CD14-positive monocyte (primary cell): ENCODE data around the gene CDC25B. TPM values are rescaled to one million over a fixed set of nuclear protein-coding genes. Genes with fewer than 3 reads are reported as not detected.

Source experiments
- DNase-seq, 3 donors: peaks; one replicate each; pipeline ENCODE4 v3.0.0-alpha.2; 2011 to 2022
- H2AFZ ChIP-seq: 2 replicates; pipeline ENCODE4 v1.6.0; 2012; ENCODE audit warnings: mild to moderate bottlenecking, low read depth, low read length, inconsistent platforms; ENCODE audit not compliant: insufficient read depth, poor library complexity, severe bottlenecking
- H3K27ac ChIP-seq, 2 donors: 1 replicate in 1 of 2; 2 replicates in 1 of 2; pipeline ENCODE4 v1.5.1; 2012 to 2013; ENCODE audit warnings: low read length in 2 of 2, control low read depth in 1 of 2, inconsistent platforms in 1 of 2, low read depth in 1 of 2, mild to moderate bottlenecking in 1 of 2
- H3K27me3 ChIP-seq, 2 donors: one replicate each; pipeline versions ENCODE4 v1.6.0 to v1.6.1; 2011 to 2013; ENCODE audit warnings: low read length in 2 of 2; ENCODE audit not compliant: control insufficient read depth in 2 of 2, insufficient read depth in 2 of 2
- H3K36me3 ChIP-seq, 2 donors: replicated peaks in 1 of 2; 1 replicate in 1 of 2; 2 replicates in 1 of 2; pipeline versions ENCODE4 v1.5.1 to v1.6.1; 2012 to 2013; ENCODE audit warnings: low read length in 2 of 2, control low read depth in 1 of 2, inconsistent platforms in 1 of 2, mild to moderate bottlenecking in 1 of 2; ENCODE audit not compliant: insufficient read depth in 2 of 2, control insufficient read depth in 1 of 2
- H3K4me1 ChIP-seq, 2 donors: 1 replicate in 1 of 2; 2 replicates in 1 of 2; pipeline versions ENCODE4 v1.5.1 to v1.6.1; 2012 to 2013; ENCODE audit warnings: low read length in 2 of 2, control low read depth in 1 of 2, inconsistent platforms in 1 of 2, mild to moderate bottlenecking in 1 of 2, moderate library complexity in 1 of 2; ENCODE audit not compliant: insufficient read depth in 2 of 2, control insufficient read depth in 1 of 2
- H3K4me2 ChIP-seq: replicated peaks from 2 replicates; pipeline ENCODE3; 2012; ENCODE audit warnings: low read length, moderate library complexity, mild to moderate bottlenecking; ENCODE audit not compliant: poor library complexity, severe bottlenecking; ENCODE audit errors: extremely low read depth
- H3K4me3 ChIP-seq, 3 experiments: fragments of 200-600 bp in 1 of 3; sonication (generic) in 1 of 3; replicated peaks in 1 of 3; 1 replicate in 2 of 3; 2 replicates in 1 of 3; pipeline ENCODE4 v1.5.1; 2011 to 2013; ENCODE audit warnings: low read length in 3 of 3, mild to moderate bottlenecking in 3 of 3, control low read depth in 2 of 3, low read depth in 2 of 3, inconsistent platforms in 1 of 3, moderate library complexity in 1 of 3
- H3K79me2 ChIP-seq: 2 replicates; pipeline ENCODE4 v1.6.0; 2012; ENCODE audit warnings: mild to moderate bottlenecking, control low read depth, inconsistent platforms, low read length, moderate library complexity; ENCODE audit not compliant: insufficient read depth
- H3K9ac ChIP-seq: 2 replicates; pipeline ENCODE4 v1.6.0; 2017; ENCODE audit warnings: low read length, mild to moderate bottlenecking; ENCODE audit not compliant: insufficient read depth, poor library complexity, severe bottlenecking
- H3K9me3 ChIP-seq, 2 donors: replicated peaks in 1 of 2; 1 replicate in 1 of 2; 2 replicates in 1 of 2; pipeline versions ENCODE4 v1.5.1 to v1.6.1; 2012 to 2013; ENCODE audit warnings: low read length in 2 of 2, control low read depth in 1 of 2; ENCODE audit not compliant: control insufficient read depth in 1 of 2, insufficient read depth in 1 of 2
- H4K20me1 ChIP-seq: 2 replicates; pipeline ENCODE4 v1.6.0; 2012; ENCODE audit warnings: mild to moderate bottlenecking, low read length, control low read depth, moderate library complexity; ENCODE audit not compliant: insufficient read depth
- H3K27ac Mint-ChIP-seq, 7 donors: one replicate each; pipeline ENCODE4 v1.8.0; 2020; ENCODE audit warnings: mild to moderate bottlenecking in 7 of 7, mixed read lengths in 7 of 7, moderate library complexity in 6 of 7, inconsistent platforms in 2 of 7
- H3K27me3 Mint-ChIP-seq, 3 donors: one replicate each; pipeline ENCODE4 v1.8.0; 2021 to 2022; ENCODE audit warnings: low read depth in 3 of 3, mild to moderate bottlenecking in 3 of 3, mixed read lengths in 3 of 3, moderate library complexity in 3 of 3, inconsistent platforms in 1 of 3
- H3K36me3 Mint-ChIP-seq, 2 donors: one replicate each; pipeline ENCODE4 v1.8.0; 2020; ENCODE audit warnings: mixed read lengths in 2 of 2, inconsistent platforms in 1 of 2, mild to moderate bottlenecking in 1 of 2
- H3K4me1 Mint-ChIP-seq: one replicate; pipeline ENCODE4 v1.8.0; 2020; ENCODE audit warnings: mild to moderate bottlenecking, mixed read lengths
- H3K4me3 Mint-ChIP-seq, 2 donors: one replicate each; pipeline ENCODE4 v1.8.0; 2020; ENCODE audit warnings: mild to moderate bottlenecking in 2 of 2, mixed read lengths in 2 of 2, moderate library complexity in 1 of 2
- H3K9me3 Mint-ChIP-seq, 7 donors: one replicate each; pipeline ENCODE4 v1.8.0; 2020 to 2022; ENCODE audit warnings: mixed read lengths in 7 of 7, mild to moderate bottlenecking in 6 of 7, moderate library complexity in 6 of 7, inconsistent platforms in 2 of 7
- WGBS: methylation state at CpG from one replicate; pipeline ENCODE4 v1.1.5; 2013; ENCODE audit warnings: missing lambda C conversion rate; ENCODE audit not compliant: insufficient coverage; 5-methylcytosine and 5-hydroxymethylcytosine counted together
- intact Hi-C, 2 donors: fragments of 100-400 bp; cut with micrococcal nuclease; formaldehyde crosslinking; loops; one replicate each; pipeline versions ENCODE4 v1.15.0 to v1.15.1; 2023
- polyA plus RNA-seq, 3 donors: library from polyadenylated mRNA; depleted of rRNA in 1 of 3; unstranded in 2 of 3; stranded (reverse) in 1 of 3; fragments of 300-500 nt in 2 of 3; fragments of >200 nt in 1 of 3; fragmentation: Illumina TruSeq in 2 of 3; gene quantifications; 1 replicate in 2 of 3; 2 replicates in 1 of 3; pipeline ENCODE4 v1.2.3, GENCODE V29; 2012 to 2021
- TF ChIP-seq, protein P1 (sequence below): fragments of 200-600 bp; IDR thresholded peaks from one replicate; pipeline ENCODE4 v1.8.0; 2022; ENCODE audit warnings: antibody characterized with exemption, mild to moderate bottlenecking

CDC25B gene
- polyA plus RNA-seq, 3 donors, result 3.6 to 35.6 (median 4.0) TPM

DNA sequence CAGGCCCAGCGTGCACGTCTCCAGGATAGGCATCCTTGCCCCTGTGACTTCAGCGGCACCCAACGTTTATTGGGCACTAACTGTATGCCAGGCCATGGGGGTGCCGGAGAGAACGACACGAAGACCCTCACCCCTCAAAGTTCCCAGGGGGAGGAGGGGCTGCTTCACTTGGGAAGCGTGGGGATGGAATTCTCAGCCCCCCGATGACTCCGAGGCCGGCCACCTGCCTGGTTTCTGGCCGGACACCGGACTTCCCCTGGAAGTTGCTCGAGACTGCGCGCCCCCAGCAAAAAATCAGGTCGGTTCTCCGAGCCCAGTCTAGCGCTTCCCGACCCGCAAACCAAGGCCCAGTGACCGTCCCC lies 50.2 kb downstream of the CDC25B start:
- under 1% methylated on average over 14 of the region's 22 CpGs for WGBS
- Histone ChIP-seq H3K4me1 (peaks cover 13 to 22% of the 10 kb centered on the region in 2 donors), H3K27me3 (no peaks in the 10 kb centered on the region), H3K9ac (peak overlapping the region; percentile 81), H2AFZ (peak overlapping the region; percentile 90), H3K79me2 (peaks cover 53% of the 10 kb centered on the region), H3K9me3 (no peaks in the 10 kb centered on the region), H3K27ac (peak overlapping the region; percentile 63 to 83), H3K4me3 (peak overlapping the region; percentile 81 to 92 (median 88)), H3K36me3 (no peaks in the 10 kb centered on the region), H3K4me2 (peak overlapping the region; percentile 91), H4K20me1 (peaks cover 23% of the 10 kb centered on the region)
- no peak for DNase-seq
- intact Hi-C loops, result loop anchor here (2.0 to 10.0 kb wide), 3 partner anchors 26 to 62 kb away; partner anchors contain the start of genes AP5S1 (in 1 of the 2), CENPB (in 1 of the 2) and SPEF1 (in 1 of the 2)
- Mint-ChIP-seq H3K9me3 (peaks cover 0 to 3% (median 0%) of the 10 kb centered on the region in 7 donors), H3K27ac (peak overlapping the region; percentile 72 to 95 (median 83)), H3K27me3 (peaks cover 0 to 1% (median 0%) of the 10 kb centered on the region in 3 donors), H3K4me1 (peaks cover 31% of the 10 kb centered on the region), H3K36me3 (no peaks in the 10 kb centered on the region), H3K4me3 (peak overlapping the region; percentile 87 to 95)
- TF ChIP-seq, protein P1, sequence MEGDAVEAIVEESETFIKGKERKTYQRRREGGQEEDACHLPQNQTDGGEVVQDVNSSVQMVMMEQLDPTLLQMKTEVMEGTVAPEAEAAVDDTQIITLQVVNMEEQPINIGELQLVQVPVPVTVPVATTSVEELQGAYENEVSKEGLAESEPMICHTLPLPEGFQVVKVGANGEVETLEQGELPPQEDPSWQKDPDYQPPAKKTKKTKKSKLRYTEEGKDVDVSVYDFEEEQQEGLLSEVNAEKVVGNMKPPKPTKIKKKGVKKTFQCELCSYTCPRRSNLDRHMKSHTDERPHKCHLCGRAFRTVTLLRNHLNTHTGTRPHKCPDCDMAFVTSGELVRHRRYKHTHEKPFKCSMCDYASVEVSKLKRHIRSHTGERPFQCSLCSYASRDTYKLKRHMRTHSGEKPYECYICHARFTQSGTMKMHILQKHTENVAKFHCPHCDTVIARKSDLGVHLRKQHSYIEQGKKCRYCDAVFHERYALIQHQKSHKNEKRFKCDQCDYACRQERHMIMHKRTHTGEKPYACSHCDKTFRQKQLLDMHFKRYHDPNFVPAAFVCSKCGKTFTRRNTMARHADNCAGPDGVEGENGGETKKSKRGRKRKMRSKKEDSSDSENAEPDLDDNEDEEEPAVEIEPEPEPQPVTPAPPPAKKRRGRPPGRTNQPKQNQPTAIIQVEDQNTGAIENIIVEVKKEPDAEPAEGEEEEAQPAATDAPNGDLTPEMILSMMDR, result no peak

DNA sequence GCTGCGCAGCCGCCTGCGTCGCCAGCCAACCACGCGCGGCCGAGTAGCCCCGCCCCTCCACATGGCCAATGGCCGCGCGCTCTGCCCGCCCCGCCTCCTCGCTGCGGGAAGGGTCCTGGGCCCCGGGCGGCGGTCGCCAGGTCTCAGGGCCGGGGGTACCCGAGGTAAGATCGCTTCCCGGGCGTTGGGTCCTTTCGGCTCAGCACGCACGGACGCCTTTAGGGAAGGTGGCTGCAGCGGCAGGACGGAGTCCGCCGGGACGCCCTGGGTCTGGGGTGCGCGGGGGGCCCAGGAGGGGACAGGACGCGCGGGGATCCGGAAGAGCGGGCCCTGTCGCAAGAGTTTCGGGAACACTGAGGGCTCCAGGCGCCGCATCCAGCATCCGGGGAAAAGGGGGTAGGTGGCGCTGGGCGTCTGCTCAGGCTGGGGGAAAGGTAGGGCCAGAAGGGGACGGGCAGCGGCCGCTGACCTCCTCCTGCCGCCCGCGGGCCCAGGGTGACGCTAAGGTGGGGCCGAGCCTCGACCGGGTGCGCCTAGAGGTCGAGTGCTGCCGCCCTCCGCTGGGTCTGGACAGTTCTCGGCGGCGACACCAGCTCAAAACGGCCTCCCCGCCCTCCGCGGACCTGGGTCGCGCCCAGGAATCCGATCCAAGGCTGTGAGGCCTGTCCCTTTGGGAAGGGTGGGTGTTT lies 50.8 kb downstream of the CDC25B start, which contains the start of gene MAVS:
Gene MAVS (plus strand): TSS at position 95 of the 689 bp plus-strand sequence. CDS start 7,791 bp downstream, outside the sequence.
- Mint-ChIP-seq H3K4me3 (peak within 1 kb of the TSS; percentile 87 to 95), H3K27ac (peak within 1 kb of the TSS; percentile 85 to 95 (median 93)), H3K36me3 (no peaks in the 10 kb centered on the region), H3K4me1 (peaks cover 31% of the 10 kb centered on the region), H3K27me3 (peaks cover 0 to 1% (median 0%) of the 10 kb centered on the region in 3 donors), H3K9me3 (peaks cover 0 to 3% (median 0%) of the 10 kb centered on the region in 7 donors)
- Histone ChIP-seq H3K9ac (peak within 1 kb of the TSS; percentile 81), H3K27me3 (no peaks in the 10 kb centered on the region), H4K20me1 (peaks cover 23% of the 10 kb centered on the region), H3K27ac (peak within 1 kb of the TSS; percentile 66 to 83), H3K4me3 (peak within 1 kb of the TSS; percentile 81 to 92 (median 88)), H3K9me3 (no peaks in the 10 kb centered on the region), H3K4me2 (peak within 1 kb of the TSS; percentile 91), H2AFZ (peak within 1 kb of the TSS; percentile 90), H3K79me2 (peaks cover 56% of the 10 kb centered on the region), H3K36me3 (no peaks in the 10 kb centered on the region), H3K4me1 (peaks cover 13 to 22% of the 10 kb centered on the region in 2 donors)
- TF ChIP-seq, protein P1, result no peak
- whole genome bisulfite sequencing, result under 1% methylated on average over 71 of the region's 72 CpGs
- DNase-seq, result peak; percentile 73 to 81 (median 79)
- intact Hi-C loops, result loop anchor here (2.0 to 10.0 kb wide), 3 partner anchors 26 to 62 kb away; partner anchors contain the start of genes AP5S1 (in 1 of the 2), CENPB (in 1 of the 2) and SPEF1 (in 1 of the 2)
